Measurements from ENCODE around the gene KRT38. TPM values are rescaled to one million over a fixed set of nuclear protein-coding genes. Genes with fewer than 3 reads are reported as not detected.

KRT38 gene
- total RNA-seq, 1 donor from 2014 or later, result not detected

- Histone ChIP-seq H3K36me3 (no peaks in the 10 kb centered on the region), H3K4me1 (peaks cover 4% of the 10 kb centered on the region), H3K27me3 (ENCODE audit: low read depth) (peaks cover 75% of the 10 kb centered on the region), H3K27ac (replicated peaks) (no peak overlapping the region), H3K9me3 (replicated peaks) (peaks cover 4% of the 10 kb centered on the region), H3K4me3 (no peak overlapping the region)
- intact Hi-C loops (cut with micrococcal nuclease), result no loop called here
- no peak for DNase-seq
- no peak for TF ChIP-seq CTCF (IDR thresholded peaks at IDR 0.05; ENCODE audit: borderline replicate concordance)
Observed at GRCh38 chr17:41392278-41392677, 48.5 kb downstream of the KRT38 start.

GRCh38 chr17:41391535-41391934 is 49.2 kb downstream of the KRT38 start:
- Histone ChIP-seq H3K9me3 (replicated peaks) (peaks cover 11% of the 10 kb centered on the region), H3K36me3 (no peaks in the 10 kb centered on the region), H3K27ac (replicated peaks) (no peak overlapping the region), H3K4me3 (no peak overlapping the region), H3K4me1 (peaks cover 4% of the 10 kb centered on the region), H3K27me3 (ENCODE audit: low read depth) (peaks cover 68% of the 10 kb centered on the region)
- DNase-seq, result no peak
- intact Hi-C loops (cut with micrococcal nuclease), result no loop called here
- no peak for TF ChIP-seq CTCF (IDR thresholded peaks at IDR 0.05; ENCODE audit: borderline replicate concordance)

- Histone ChIP-seq H3K27me3 (ENCODE audit: low read depth) (peaks cover 57% of the 10 kb centered on the region), H3K27ac (replicated peaks) (no peak overlapping the region), H3K4me3 (no peak overlapping the region), H3K36me3 (no peaks in the 10 kb centered on the region), H3K4me1 (peaks cover 4% of the 10 kb centered on the region), H3K9me3 (replicated peaks) (peaks cover 22% of the 10 kb centered on the region)
- DNase-seq, result no peak
- intact Hi-C loops (cut with micrococcal nuclease), result no loop called here
- no peak for TF ChIP-seq CTCF (IDR thresholded peaks at IDR 0.05; ENCODE audit: borderline replicate concordance)
Observed at GRCh38 chr17:41390411-41390938, 50.3 kb downstream of the KRT38 start.

GRCh38 chr17:41387670-41388069 is 53.1 kb downstream of the KRT38 start:
- TF ChIP-seq CTCF (IDR thresholded peaks at IDR 0.05; ENCODE audit: borderline replicate concordance), result no peak
- Histone ChIP-seq H3K9me3 (replicated peaks) (peaks cover 24% of the 10 kb centered on the region), H3K27me3 (ENCODE audit: low read depth) (peaks cover 73% of the 10 kb centered on the region), H3K4me1 (no peaks in the 10 kb centered on the region), H3K4me3 (no peak overlapping the region), H3K36me3 (no peaks in the 10 kb centered on the region), H3K27ac (replicated peaks) (no peak overlapping the region)
- DNase-seq, result no peak
- intact Hi-C loops (cut with micrococcal nuclease), result no loop called here

GRCh38 chr17:41386227-41386626 is 54.6 kb downstream of the KRT38 start:
- no peak for DNase-seq
- TF ChIP-seq CTCF (IDR thresholded peaks at IDR 0.05; ENCODE audit: borderline replicate concordance), result no peak
- H3K4me3 ChIP-seq, result no peak overlapping the region
- peaks cover 74% of the 10 kb centered on the region for H3K27me3 ChIP-seq (ENCODE audit: low read depth)
- intact Hi-C loops (cut with micrococcal nuclease), result no loop called here
- H3K4me1 ChIP-seq, result no peaks in the 10 kb centered on the region
- H3K36me3 ChIP-seq, result no peaks in the 10 kb centered on the region
- H3K9me3 ChIP-seq (replicated peaks), result peaks cover 24% of the 10 kb centered on the region
- H3K27ac ChIP-seq (replicated peaks), result no peak overlapping the region

Other genes starting within 250 kb of the KRT38 start
- gene KRTAP9-2, start 214.3 kb downstream of the KRT38 start, total RNA-seq, result not detected
- not detected for gene KRTAP9-3, start 208.5 kb downstream of the KRT38 start, total RNA-seq
- gene KRTAP9-8, start 203.0 kb downstream of the KRT38 start, total RNA-seq, result not detected
- gene KRTAP9-4, start 191.3 kb downstream of the KRT38 start, total RNA-seq, result not detected
- gene KRTAP9-9, start 185.6 kb downstream of the KRT38 start, total RNA-seq, result not detected
- gene KRTAP9-6, start 175.6 kb downstream of the KRT38 start, total RNA-seq, result not detected
- not detected for gene KRTAP9-7, start 165.3 kb downstream of the KRT38 start, total RNA-seq
- not detected for gene KRTAP29-1, start 138.1 kb downstream of the KRT38 start, total RNA-seq
- not detected for gene KRTAP16-1, start 131.7 kb downstream of the KRT38 start, total RNA-seq
- gene KRTAP17-1, start 125.3 kb downstream of the KRT38 start, total RNA-seq, result not detected
- gene KRT33A, start 90.2 kb downstream of the KRT38 start, total RNA-seq, result not detected
- not detected for gene KRT33B, start 71.2 kb downstream of the KRT38 start, total RNA-seq
- not detected for gene KRT34, start 58.7 kb downstream of the KRT38 start, total RNA-seq
- gene KRT31, start 43.4 kb downstream of the KRT38 start, total RNA-seq, result not detected
- gene KRT37, start 16.4 kb downstream of the KRT38 start, total RNA-seq, result not detected
- gene KRT32, start 26.4 kb upstream of the KRT38 start, total RNA-seq, result 0.22 TPM
- gene KRT35, start 40.2 kb upstream of the KRT38 start, total RNA-seq, result not detected
- not detected for gene KRT36, start 48.9 kb upstream of the KRT38 start, total RNA-seq
- not detected for gene KRT13, start 64.6 kb upstream of the KRT38 start, total RNA-seq
- gene KRT15, start 77.9 kb upstream of the KRT38 start, total RNA-seq, result not detected
- 0.60 TPM for gene KRT19, start 87.3 kb upstream of the KRT38 start, total RNA-seq
- not detected for gene KRT9, start 131.1 kb upstream of the KRT38 start, total RNA-seq
- not detected for gene KRT14, start 145.9 kb upstream of the KRT38 start, total RNA-seq
- not detected for gene KRT16, start 171.8 kb upstream of the KRT38 start, total RNA-seq
- gene KRT17, start 183.6 kb upstream of the KRT38 start, total RNA-seq, result not detected
- 1,125 TPM for gene EIF1, start 247.9 kb upstream of the KRT38 start, total RNA-seq

All from left ventricle myocardium inferior (tissue), 1 donor.